IMR-90 (cell line): ENCODE data around the gene DCUN1D3. TPM values are rescaled to one million over a fixed set of nuclear protein-coding genes. Genes with fewer than 3 reads are reported as not detected.

ENCODE experiments used
- ATAC-seq: fragments of 200-7000 bp; cut with Tn5 transposase; 2 replicates; pipeline ENCODE4 v1.9.1; 2020; ENCODE audit warnings: low read depth, mild to moderate bottlenecking, moderate library complexity
- BruUV-seq: library from RNA; stranded (reverse); fragments of 400-500 nt; replicated peaks from 2 replicates; lab custom pipeline; 2021; lab: Mats Ljungman, UMichigan
- CTCF ChIA-PET: fragments of 300-600 bp; formaldehyde crosslinking; extraction: SDS; loops from one replicate; lab custom pipeline; 2021; ENCODE audit warnings: antibody characterized with exemption; lab: Yijun Ruan, JAX
- POLR2A ChIA-PET: fragments of 300-600 bp; sonication (Branson Sonifier 250); formaldehyde crosslinking; loops from one replicate; lab custom pipeline; 2022; ENCODE audit warnings: antibody characterized with exemption; ENCODE audit not compliant: unreplicated experiment; lab: Charles Lee
- DNase-seq: peaks from one replicate; pipeline ENCODE4 v3.0.0; 2013
- H2AFZ ChIP-seq: replicated peaks from 2 replicates; pipeline ENCODE3; 2013; ENCODE audit warnings: low read length, mild to moderate bottlenecking; ENCODE audit not compliant: poor library complexity
- H2AK5ac ChIP-seq: 2 replicates; pipeline ENCODE4 v1.6.1; 2013; ENCODE audit warnings: low read depth, low read length, inconsistent platforms
- H2AK9ac ChIP-seq: replicated peaks from 2 replicates; pipeline ENCODE3; 2013; ENCODE audit warnings: mild to moderate bottlenecking, low read depth, low read length, moderate library complexity; ENCODE audit not compliant: poor library complexity
- H2BK120ac ChIP-seq: 2 replicates; pipeline ENCODE4 v1.6.1; 2013; ENCODE audit warnings: low read depth, low read length, inconsistent platforms
- H2BK15ac ChIP-seq: 3 replicates; pipeline ENCODE4 v1.6.1; 2013; ENCODE audit warnings: low read depth, low read length, inconsistent platforms
- H2BK20ac ChIP-seq: 2 replicates; pipeline ENCODE4 v1.6.1; 2013; ENCODE audit warnings: low read depth, mild to moderate bottlenecking, inconsistent platforms, low read length, moderate library complexity
- H2BK5ac ChIP-seq: 2 replicates; pipeline ENCODE4 v1.6.1; 2013; ENCODE audit warnings: mild to moderate bottlenecking, low read depth, low read length, inconsistent platforms; ENCODE audit not compliant: poor library complexity, severe bottlenecking
- H3K14ac ChIP-seq: replicated peaks from 2 replicates; pipeline ENCODE4 v1.6.1; 2013; ENCODE audit warnings: low read depth, low read length, inconsistent platforms
- H3K18ac ChIP-seq: 2 replicates; pipeline ENCODE4 v1.6.1; 2013; ENCODE audit warnings: low read depth, low read length, control low read depth
- H3K23ac ChIP-seq: 2 replicates; pipeline ENCODE4 v1.6.1; 2013; ENCODE audit warnings: low read depth, low read length, inconsistent platforms
- H3K27ac ChIP-seq: 2 replicates; pipeline ENCODE4 v1.5.1; 2013; ENCODE audit warnings: mild to moderate bottlenecking, control low read depth, low read length; ENCODE audit not compliant: insufficient read depth
- H3K27me3 ChIP-seq: 2 replicates; pipeline ENCODE4 v1.6.1; 2013; ENCODE audit warnings: low read length; ENCODE audit not compliant: control insufficient read depth, insufficient read depth
- H3K36me3 ChIP-seq: 2 replicates; pipeline ENCODE4 v1.6.1; 2013; ENCODE audit warnings: low read length, mixed read lengths; ENCODE audit not compliant: control insufficient read depth, insufficient read depth
- H3K4ac ChIP-seq: 2 replicates; pipeline ENCODE4 v1.6.1; 2013; ENCODE audit warnings: low read depth, low read length, inconsistent platforms
- H3K4me1 ChIP-seq: 2 replicates; pipeline ENCODE4 v1.6.1; 2013; ENCODE audit warnings: low read length, mixed read lengths; ENCODE audit not compliant: control insufficient read depth, insufficient read depth
- H3K4me2 ChIP-seq: 2 replicates; pipeline ENCODE4 v1.6.1; 2013; ENCODE audit warnings: low read depth, mild to moderate bottlenecking, control low read depth, low read length, moderate library complexity
- H3K4me3 ChIP-seq: 2 replicates; pipeline ENCODE4 v1.5.1; 2013; ENCODE audit warnings: low read depth, mild to moderate bottlenecking, control low read depth, low read length, moderate library complexity; ENCODE audit not compliant: insufficient read depth
- H3K56ac ChIP-seq: 2 replicates; pipeline ENCODE4 v1.6.1; 2013; ENCODE audit warnings: low read length, inconsistent platforms; ENCODE audit not compliant: insufficient read depth; ENCODE audit errors: extremely low read depth
- H3K79me1 ChIP-seq, 2 experiments: 2 replicates each; pipeline ENCODE4 v1.6.1; 2013; ENCODE audit warnings: low read length in 2 of 2, inconsistent platforms in 1 of 2, low read depth in 1 of 2
- H3K9ac ChIP-seq: 2 replicates; pipeline ENCODE4 v1.6.1; 2013; ENCODE audit warnings: low read depth, low read length, control low read depth
- H3K9me1 ChIP-seq: 2 replicates; pipeline ENCODE4 v1.6.1; 2013; ENCODE audit warnings: low read length, inconsistent platforms; ENCODE audit not compliant: insufficient read depth
- H3K9me3 ChIP-seq: 2 replicates; pipeline ENCODE4 v1.6.1; 2013; ENCODE audit warnings: low read length; ENCODE audit not compliant: control insufficient read depth, insufficient read depth
- H4K20me1 ChIP-seq: 2 replicates; pipeline ENCODE4 v1.6.1; 2013; ENCODE audit warnings: low read length, inconsistent platforms; ENCODE audit not compliant: insufficient read depth
- H4K5ac ChIP-seq: 2 replicates; pipeline ENCODE4 v1.6.1; 2013; ENCODE audit warnings: mild to moderate bottlenecking, low read depth, low read length, control low read depth
- H4K8ac ChIP-seq, 2 experiments: 2 replicates each; pipeline ENCODE4 v1.6.1; 2013; ENCODE audit warnings: low read depth in 2 of 2, low read length in 2 of 2, control low read depth in 1 of 2, inconsistent platforms in 1 of 2
- H4K91ac ChIP-seq: 2 replicates; pipeline ENCODE4 v1.6.1; 2013; ENCODE audit warnings: low read depth, low read length, inconsistent platforms; ENCODE audit not compliant: insufficient read depth
- CEBPB ChIP-seq: IDR thresholded peaks from 2 replicates; pipeline ENCODE4 v1.6.1; 2012; ENCODE audit warnings: low read depth, low read length, improper control_type of control experiment
- MAFK ChIP-seq: IDR thresholded peaks from 2 replicates; pipeline ENCODE4 v1.6.1; 2012; ENCODE audit warnings: low read depth, low read length, improper control_type of control experiment
- WGBS, 2 experiments: methylation state at CpG; one replicate each; pipeline versions ENCODE4 v1.1.5 to v1.1.7; 2013; ENCODE audit warnings: missing lambda C conversion rate in 2 of 2; ENCODE audit not compliant: insufficient read length in 1 of 2; ENCODE audit errors: extremely low coverage in 2 of 2; 5-methylcytosine and 5-hydroxymethylcytosine counted together
- dilution Hi-C: fragments of 300-500 bp; cut with HindIII; formaldehyde crosslinking; loops from one replicate; pipeline ENCODE4 v1.14.3; 2018; ENCODE audit warnings: low sequenced_read_pairs; ENCODE audit not compliant: unreplicated experiment
- in situ Hi-C: fragments of 300-500 bp; cut with MboI; formaldehyde crosslinking; loops from 3 replicates; pipeline ENCODE4 v1.14.3; 2019; ENCODE audit warnings: low sequenced_read_pairs, inconsistent platforms, mixed read lengths
- intact Hi-C: fragments of 100-400 bp; cut with micrococcal nuclease; formaldehyde crosslinking; loops from 2 replicates; pipeline ENCODE4 v1.10.0; 2022
- polyA plus RNA-seq, 3 experiments: library from polyadenylated mRNA; depleted of rRNA; stranded (reverse); fragments of >200 nt; gene quantifications; 2 replicates each; pipeline ENCODE4 v1.2.3, GENCODE V29; 2012; ENCODE audit warnings: low replicate concordance in 1 of 3
- total RNA-seq: library from RNA; depleted of rRNA; stranded (reverse); fragments of >200 nt; gene quantifications from 2 replicates; pipeline ENCODE4 v1.2.3, GENCODE V29; 2012

The DCUN1D3 gene
- total and polyA plus RNA-seq, 2 of the 4 experiments (the other 2 are of a cell fraction), result 8.1 to 42.3 TPM

DNA sequence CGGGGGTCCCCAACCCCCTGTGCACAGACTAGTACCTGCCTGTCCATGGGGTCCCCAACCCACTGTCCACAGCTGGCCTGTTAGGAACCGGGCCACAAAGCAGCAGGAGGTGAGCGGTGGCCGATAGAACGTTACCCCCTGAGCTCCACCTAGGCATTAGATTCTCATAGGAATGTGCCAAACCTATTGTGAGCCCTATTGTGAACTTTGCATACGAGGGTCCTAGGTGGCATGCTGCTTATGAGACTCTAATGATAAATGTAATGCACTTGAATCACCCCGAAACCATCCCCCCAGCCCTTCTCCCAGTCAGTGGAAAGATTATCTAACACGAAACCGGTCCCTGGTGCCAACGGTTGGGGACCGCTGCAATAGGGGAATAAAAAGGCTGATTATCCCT, 92.3 kb downstream of the DCUN1D3 start:
- Histone ChIP-seq H2BK5ac (no peak overlapping the region), H3K18ac (no peak overlapping the region), H3K4me2 (no peak overlapping the region), H2AFZ (peak overlapping the region; percentile 8), H3K36me3 (no peaks in the 10 kb centered on the region), H4K5ac (no peak overlapping the region), H3K23ac (no peak overlapping the region), H3K9ac (no peak overlapping the region), H2BK15ac (no peak overlapping the region), H3K9me1 (peaks cover 8% of the 10 kb centered on the region), H3K4ac (peak overlapping the region; percentile 16; the same call in 1 of the 2 replicates), H3K4me3 (no peak overlapping the region), H3K27ac (no peak overlapping the region), H2AK9ac (peak overlapping the region; percentile 94), H2BK20ac (no peak overlapping the region), H4K20me1 (0 out of 2 replicates have a peak, but pooled peaks cover 5% of the 10 kb centered on the region), H3K27me3 (no peaks in the 10 kb centered on the region), H2BK120ac (no peak overlapping the region), H4K8ac (peak overlapping the region in 1 of 2 experiments; percentile 20; a peak in 2 of 4 replicates), H4K91ac (no peak overlapping the region), H3K56ac (no peak overlapping the region), H3K9me3 (no peaks in the 10 kb centered on the region), H2AK5ac (no peak overlapping the region), H3K4me1 (no peaks in the 10 kb centered on the region), H3K79me1 (peaks cover 9 to 28% of the 10 kb centered on the region in 2 experiments), H3K14ac (no peak overlapping the region)
- no TSS peak for BruUV-seq
- dilution Hi-C loops, result no loop called here
- ATAC-seq, result no peak
- DNase-seq, result no peak
- ChIA-PET POLR2A (no interaction called here), CTCF (interaction anchor here (0.9 kb wide), 1 partner anchor 10 kb away, joined by 3 read pairs; no protein-coding TSS in a partner anchor)
- in situ Hi-C loops, result no loop called here
- TF ChIP-seq MAFK, result no peak
- TF ChIP-seq CEBPB, result no peak
- intact Hi-C loops, result loop anchor here (2.0 to 5.0 kb wide), 4 partner anchors 43 to 494 kb away; partner anchors contain the start of gene LDAF1
- WGBS, 2 experiments, result 100% methylated on average over 1 of the region's 11 CpGs; no CpG with 5 or more reads in 1 of the 2 experiments
